Bronchial epithelial cell (primary cell): ENCODE measurements around the gene RAB11FIP4. TPM values are rescaled to one million over a fixed set of nuclear protein-coding genes. Genes with fewer than 3 reads are reported as not detected.

ENCODE experiments used
- DNase-seq: peaks from one replicate; pipeline ENCODE4 v3.0.0-alpha.2; 2010; ENCODE audit warnings: low read depth
- FAIRE-seq: peaks from 2 replicates; lab custom pipeline; 2011; peaks lifted over from hg19 to GRCh38; lab: Jason Lieb, UNC
- H3K27me3 ChIP-seq: 2 replicates; pipeline ENCODE4 v1.5.1; 2011; ENCODE audit warnings: low read length; ENCODE audit not compliant: control insufficient read depth, insufficient read depth
- H3K36me3 ChIP-seq: 2 replicates; pipeline ENCODE4 v1.5.1; 2011; ENCODE audit warnings: low read length; ENCODE audit not compliant: control insufficient read depth, insufficient read depth
- H3K4me3 ChIP-seq: 2 replicates; pipeline ENCODE4 v1.5.1; 2011; ENCODE audit warnings: mild to moderate bottlenecking, low read depth, low read length, control low read depth
- CTCF ChIP-seq: IDR thresholded peaks from 2 replicates; pipeline ENCODE4 v1.5.1; 2011; ENCODE audit warnings: mild to moderate bottlenecking, moderate library complexity, low read length, control low read depth, inconsistent platforms; ENCODE audit not compliant: insufficient read depth, severe bottlenecking
- total RNA-seq: library from RNA; depleted of rRNA; stranded (reverse); fragments of >200 nt; gene quantifications from 2 replicates; pipeline ENCODE4 v1.2.1, GENCODE V29; 2014

The RAB11FIP4 gene
- total RNA-seq, 1 donor from 2014 or later = 17.6 TPM

DNA sequence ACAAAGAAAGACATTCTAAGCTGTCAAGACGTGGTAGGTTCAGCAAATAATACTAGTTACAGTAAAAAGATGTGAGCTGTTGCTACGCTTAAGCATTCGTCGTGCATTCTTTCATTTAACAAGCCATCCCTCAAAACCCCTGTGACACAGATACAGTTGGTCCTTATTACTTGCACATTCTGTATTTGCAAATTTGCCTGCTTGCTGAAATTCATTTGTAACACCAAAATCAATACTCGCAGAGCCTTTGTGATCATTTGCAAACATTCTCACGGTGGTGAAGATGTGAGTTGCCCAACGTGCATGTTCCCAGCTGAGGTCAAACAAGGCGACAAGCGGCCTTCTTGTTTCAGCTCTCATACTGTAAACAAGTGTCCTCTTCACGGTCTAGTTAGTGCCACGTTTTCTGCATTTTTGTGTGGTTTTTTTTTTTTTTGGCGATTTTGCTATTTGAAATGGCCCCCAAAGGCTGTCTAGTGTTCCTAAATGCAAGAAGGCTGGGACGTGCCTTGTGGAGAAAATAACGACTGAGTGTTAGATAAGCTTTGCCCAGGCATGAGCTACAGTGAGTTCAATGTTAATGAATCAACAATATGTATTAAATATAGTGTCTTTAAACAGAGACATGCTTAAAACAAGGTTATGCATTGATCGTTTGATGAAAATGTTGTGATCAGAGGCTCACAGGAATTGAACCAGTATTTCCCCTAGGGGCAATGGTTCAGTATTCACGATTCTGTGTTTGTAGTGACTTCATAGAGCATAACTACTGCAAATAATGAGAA is 84.1 kb downstream of the RAB11FIP4 start:
- no peak for FAIRE-seq

GRCh38 chr17:31476525-31477416 is 85.3 kb downstream of the RAB11FIP4 start:
- no peak for TF ChIP-seq CTCF
- Histone ChIP-seq H3K36me3 (no peaks in the 10 kb centered on the region), H3K27me3 (no peaks in the 10 kb centered on the region), H3K4me3 (no peak overlapping the region)
- DNase-seq (no peak), FAIRE-seq (no peak)

More for the DNA sequence above, 84.1 kb downstream of the RAB11FIP4 start:
- Histone ChIP-seq H3K36me3 (no peaks in the 10 kb centered on the region), H3K27me3 (no peaks in the 10 kb centered on the region), H3K4me3 (no peak overlapping the region)
- TF ChIP-seq CTCF = no peak
- DNase-seq = no peak

GRCh38 chr17:31477417-31478055 is 86.1 kb downstream of the RAB11FIP4 start:
- TF ChIP-seq CTCF = no peak
- Histone ChIP-seq H3K4me3 (no peak overlapping the region), H3K27me3 (no peaks in the 10 kb centered on the region), H3K36me3 (no peaks in the 10 kb centered on the region)
- FAIRE-seq (no peak), DNase-seq (no peak)

GRCh38 chr17:31479062-31479408 is 87.6 kb downstream of the RAB11FIP4 start:
- no peak overlapping the region for H3K4me3 ChIP-seq
- DNase-seq (no peak), FAIRE-seq (no peak)
- no peak for TF ChIP-seq CTCF
- no peaks in the 10 kb centered on the region for H3K27me3 ChIP-seq
- no peaks in the 10 kb centered on the region for H3K36me3 ChIP-seq

GRCh38 chr17:31479524-31479923 is 88.0 kb downstream of the RAB11FIP4 start:
- Histone ChIP-seq H3K36me3 (no peaks in the 10 kb centered on the region), H3K4me3 (no peak overlapping the region), H3K27me3 (no peaks in the 10 kb centered on the region)
- no peak for TF ChIP-seq CTCF
- DNase-seq (no peak), FAIRE-seq (no peak)
